Cardiac fibroblast (primary cell): Measurements from ENCODE around the gene ZFYVE28.

ENCODE experiments used
- DNase-seq, 2 donors: peaks; one replicate each; pipeline versions ENCODE4 v3.0.0 to v3.0.0-alpha.2; 2010; ENCODE audit warnings: low read depth in 2 of 2
- H3K4me3 ChIP-seq, 2 donors: replicated peaks in 1 of 2; 1 replicate in 1 of 2; 2 replicates in 1 of 2; pipeline ENCODE4 v1.5.1; 2011; ENCODE audit warnings: low read depth in 2 of 2, low read length in 2 of 2, mild to moderate bottlenecking in 2 of 2, moderate library complexity in 1 of 2
- TF ChIP-seq, protein P1 (sequence below): IDR thresholded peaks from one replicate; pipeline ENCODE4 v1.5.1; 2011; ENCODE audit warnings: low read depth, mild to moderate bottlenecking, low read length, inconsistent platforms

The ZFYVE28 gene

DNA sequence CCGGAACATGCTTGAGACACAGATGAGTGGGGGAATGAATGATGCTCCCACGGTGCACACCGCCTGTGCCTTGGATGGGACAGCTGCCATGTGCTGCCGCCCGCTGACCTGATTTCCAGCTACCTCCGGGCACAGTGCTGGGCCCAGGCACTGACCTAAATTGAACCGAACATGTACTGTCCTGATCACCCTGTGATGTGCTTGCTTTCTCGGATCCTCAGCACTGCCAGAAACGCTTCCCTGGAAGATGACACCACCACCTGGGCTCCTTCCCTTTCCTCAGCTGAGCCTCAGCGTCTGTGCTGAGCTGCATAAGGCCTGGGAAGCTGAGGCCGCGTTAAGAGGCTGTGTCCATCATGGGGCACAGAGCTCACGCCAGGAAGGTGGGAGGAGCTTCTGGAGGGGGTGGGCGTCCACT, 117.2 kb downstream of the ZFYVE28 start:
- DNase-seq = no peak
- no peak overlapping the region for H3K4me3 ChIP-seq
- TF ChIP-seq, protein P1, sequence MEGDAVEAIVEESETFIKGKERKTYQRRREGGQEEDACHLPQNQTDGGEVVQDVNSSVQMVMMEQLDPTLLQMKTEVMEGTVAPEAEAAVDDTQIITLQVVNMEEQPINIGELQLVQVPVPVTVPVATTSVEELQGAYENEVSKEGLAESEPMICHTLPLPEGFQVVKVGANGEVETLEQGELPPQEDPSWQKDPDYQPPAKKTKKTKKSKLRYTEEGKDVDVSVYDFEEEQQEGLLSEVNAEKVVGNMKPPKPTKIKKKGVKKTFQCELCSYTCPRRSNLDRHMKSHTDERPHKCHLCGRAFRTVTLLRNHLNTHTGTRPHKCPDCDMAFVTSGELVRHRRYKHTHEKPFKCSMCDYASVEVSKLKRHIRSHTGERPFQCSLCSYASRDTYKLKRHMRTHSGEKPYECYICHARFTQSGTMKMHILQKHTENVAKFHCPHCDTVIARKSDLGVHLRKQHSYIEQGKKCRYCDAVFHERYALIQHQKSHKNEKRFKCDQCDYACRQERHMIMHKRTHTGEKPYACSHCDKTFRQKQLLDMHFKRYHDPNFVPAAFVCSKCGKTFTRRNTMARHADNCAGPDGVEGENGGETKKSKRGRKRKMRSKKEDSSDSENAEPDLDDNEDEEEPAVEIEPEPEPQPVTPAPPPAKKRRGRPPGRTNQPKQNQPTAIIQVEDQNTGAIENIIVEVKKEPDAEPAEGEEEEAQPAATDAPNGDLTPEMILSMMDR = no peak

DNA sequence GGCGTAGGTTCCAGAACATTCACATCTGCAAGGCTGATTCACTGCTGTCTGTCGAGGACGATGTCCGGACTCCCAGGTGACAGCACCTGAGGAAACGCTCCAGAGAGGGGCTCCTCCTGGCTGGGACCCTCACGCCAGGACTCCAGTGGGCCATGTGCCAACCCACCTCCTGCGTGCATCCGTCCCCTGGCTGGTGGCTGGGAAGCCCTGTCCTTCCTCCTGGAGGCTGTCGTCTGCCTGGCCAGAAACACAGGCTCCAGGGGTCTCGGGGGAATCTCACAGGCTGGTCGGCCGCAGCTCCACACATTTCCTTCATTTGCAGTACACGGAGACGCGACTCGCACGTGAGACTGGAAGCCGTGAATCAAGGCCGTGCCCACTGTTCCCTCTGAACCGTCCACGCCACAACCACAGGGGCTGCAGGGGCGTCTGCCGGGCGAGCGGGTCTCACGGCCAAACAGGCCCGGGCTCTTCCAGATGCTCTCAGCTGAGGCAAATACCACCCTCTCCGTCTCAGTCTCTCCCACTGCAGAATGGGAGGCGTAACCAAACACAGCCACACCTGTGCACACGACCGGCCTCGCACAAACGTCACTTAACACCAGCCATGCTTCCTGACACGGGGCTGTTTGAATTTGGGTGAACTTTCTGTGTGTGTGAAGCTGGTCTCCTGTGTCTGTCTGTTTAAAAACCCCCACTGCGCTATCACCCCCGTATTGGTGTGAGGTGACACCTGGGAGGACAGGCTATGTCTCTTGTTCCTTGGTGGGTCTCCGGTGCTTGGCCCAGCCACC, 117.8 kb downstream of the ZFYVE28 start:
- TF ChIP-seq, protein P1 = no peak
- H3K4me3 ChIP-seq = no peak overlapping the region
- no peak for DNase-seq

DNA sequence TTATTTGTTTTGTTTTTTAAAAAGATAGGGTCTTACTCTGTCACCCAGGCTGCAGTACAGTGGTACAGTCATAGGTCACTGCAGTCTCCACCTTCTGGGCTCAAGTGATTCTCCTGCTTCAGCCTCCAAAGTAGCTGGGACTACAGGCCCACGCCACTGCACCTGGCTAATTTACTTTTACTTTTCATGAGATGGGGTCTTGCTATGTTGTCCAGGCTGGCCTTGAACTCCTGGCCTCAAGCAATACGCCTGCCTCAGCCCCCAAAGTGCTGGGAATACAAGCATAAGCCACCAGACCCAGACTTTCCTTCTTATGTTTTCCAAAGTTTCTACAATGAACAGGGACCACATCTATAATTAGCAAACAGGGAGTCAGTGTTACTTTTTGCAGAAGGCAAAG, 118.7 kb downstream of the ZFYVE28 start:
- no peak for DNase-seq
- H3K4me3 ChIP-seq = no peak overlapping the region
- TF ChIP-seq, protein P1 = no peak

DNA sequence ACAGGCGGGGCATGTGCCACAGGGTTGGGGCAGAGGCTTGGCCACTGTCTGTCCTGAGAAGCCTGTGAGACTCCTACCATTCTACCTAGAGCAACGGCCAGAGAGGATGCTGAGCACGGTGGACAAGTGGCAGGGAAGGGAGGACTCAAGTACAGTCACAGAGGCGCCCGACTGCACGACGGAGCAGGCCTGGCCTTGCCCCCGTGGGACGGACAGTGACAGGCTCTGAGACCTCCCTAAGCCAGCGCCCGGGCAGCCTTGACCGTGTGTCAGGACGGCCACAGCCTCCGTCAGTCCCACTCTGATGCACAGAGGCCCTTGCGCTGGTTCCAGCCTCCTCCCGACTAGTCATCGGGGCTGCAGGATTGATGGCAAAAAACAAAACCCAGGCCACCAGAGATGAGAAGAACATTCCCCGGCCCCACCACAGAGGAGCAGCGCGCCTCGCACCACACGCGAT, 119.9 kb downstream of the ZFYVE28 start:
- no peak overlapping the region for H3K4me3 ChIP-seq
- DNase-seq = no peak
- TF ChIP-seq, protein P1 = no peak

DNA sequence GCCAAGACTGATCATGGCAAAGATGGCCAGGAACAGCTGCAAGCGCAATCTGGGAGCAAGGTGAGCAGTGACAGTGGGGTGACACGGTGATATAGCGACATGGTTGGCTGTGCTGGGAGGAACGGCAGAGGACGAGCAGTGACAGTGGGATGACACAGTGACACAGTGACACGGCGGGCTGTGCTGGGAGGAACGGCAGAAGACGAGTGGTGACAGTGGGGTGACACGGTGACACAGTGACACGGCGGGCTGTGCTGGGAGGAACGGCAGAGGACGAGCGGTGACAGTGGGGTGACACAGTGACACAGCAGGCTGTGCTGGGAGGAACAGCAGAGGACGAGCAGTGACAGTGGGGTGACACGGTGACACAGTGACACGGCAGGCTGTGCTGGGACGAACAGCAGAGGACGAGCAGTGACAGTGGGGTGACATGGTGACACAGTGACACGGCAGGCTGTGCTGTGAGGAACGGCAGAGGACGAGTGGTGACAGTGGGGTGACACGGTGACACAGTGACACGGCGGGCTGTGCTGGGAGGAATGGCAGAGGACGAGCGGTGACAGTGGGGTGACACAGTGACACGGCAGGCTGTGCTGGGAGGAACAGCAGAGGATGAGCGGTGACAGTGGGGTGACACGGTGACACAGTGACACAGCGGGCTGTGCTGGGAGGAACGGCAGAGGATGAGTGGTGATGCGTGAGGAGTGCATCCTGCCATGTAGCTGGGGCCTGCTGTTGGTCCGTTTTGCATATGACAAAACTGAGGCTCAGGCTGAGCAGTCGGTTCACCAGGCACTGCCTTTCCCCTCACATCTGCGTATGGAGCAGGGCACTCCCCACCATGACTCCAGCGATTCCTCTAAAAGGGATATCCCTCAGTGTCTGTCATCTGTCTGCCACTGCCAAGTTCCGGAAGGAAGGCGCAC, 120.6 kb downstream of the ZFYVE28 start:
- no peak overlapping the region for H3K4me3 ChIP-seq
- DNase-seq = no peak
- TF ChIP-seq, protein P1 = no peak

DNA sequence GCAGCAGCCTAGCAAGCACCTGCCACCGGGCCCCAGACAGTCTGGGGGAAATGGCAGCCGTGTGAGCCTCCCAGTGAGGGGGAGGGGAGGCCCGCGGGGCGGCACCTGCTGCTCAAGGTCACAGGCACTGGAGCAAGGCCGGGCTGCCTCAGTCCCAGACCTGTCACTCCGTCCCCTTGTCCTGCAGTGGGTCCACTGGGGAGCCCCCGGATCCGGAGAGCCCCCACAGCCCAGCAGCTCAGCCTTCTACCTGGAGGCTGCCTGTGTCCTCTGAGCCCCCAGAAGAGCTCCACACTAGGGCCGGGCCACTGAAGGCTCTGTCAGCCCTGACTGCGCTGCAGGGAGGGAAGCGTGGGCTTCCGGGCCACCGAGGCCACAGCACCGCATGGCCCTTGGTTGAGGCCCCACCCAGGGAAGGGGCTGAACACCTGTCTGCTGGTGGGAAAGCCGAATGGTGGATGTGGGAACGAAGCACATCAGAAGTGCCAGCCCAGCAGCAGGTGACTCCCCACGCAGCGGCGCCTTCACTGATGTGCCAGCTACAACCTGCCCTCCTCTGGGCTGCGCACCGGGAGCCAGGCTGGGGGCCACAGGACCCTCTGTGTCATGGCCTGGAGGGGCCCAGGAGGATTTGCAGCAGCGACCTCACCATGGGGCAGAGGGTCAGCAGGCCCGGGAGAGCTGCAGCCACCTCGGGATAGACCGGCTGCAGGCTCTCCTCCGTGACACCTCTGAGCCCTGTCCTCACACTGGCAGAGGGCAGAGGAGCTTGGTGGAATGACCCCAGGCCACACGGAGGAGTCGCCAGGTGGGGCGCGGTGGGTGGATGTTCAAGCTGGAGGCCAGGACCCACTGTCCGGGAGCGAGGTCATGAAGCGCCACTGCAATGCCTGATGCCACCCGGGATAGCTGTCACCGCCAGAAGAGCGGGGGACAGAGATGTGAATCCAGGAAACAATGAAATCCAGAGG, 121.5 kb downstream of the ZFYVE28 start:
- no peak overlapping the region for H3K4me3 ChIP-seq
- TF ChIP-seq, protein P1 = no peak
- no peak for DNase-seq
